Astrocyte of the cerebellum (primary cell): ENCODE measurements around the gene RDH14.

ENCODE experiments used
- DNase-seq: peaks from one replicate; pipeline ENCODE4 v3.0.0-alpha.2; 2011; ENCODE audit warnings: low read depth
- H3K4me3 ChIP-seq: 2 replicates; pipeline ENCODE4 v1.5.1; 2011; ENCODE audit warnings: mild to moderate bottlenecking, low read depth, low read length, moderate library complexity
- in situ Hi-C: cut with HindIII; loops from 2 replicates; pipeline ENCODE4 v1.10.0; 2017; ENCODE audit warnings: low sequenced_read_pairs
- TF ChIP-seq, protein P1 (sequence below): IDR thresholded peaks from 2 replicates; pipeline ENCODE4 v1.5.1; 2012; ENCODE audit warnings: low read length, low read depth, moderate library complexity, mild to moderate bottlenecking; ENCODE audit errors: missing control alignments

Gene RDH14

GRCh38 chr2:18549083-18549482 lies 11.4 kb downstream of the RDH14 start:
- in situ Hi-C loops, result no loop called here
- H3K4me3 ChIP-seq, result no peak overlapping the region
- TF ChIP-seq, protein P1, sequence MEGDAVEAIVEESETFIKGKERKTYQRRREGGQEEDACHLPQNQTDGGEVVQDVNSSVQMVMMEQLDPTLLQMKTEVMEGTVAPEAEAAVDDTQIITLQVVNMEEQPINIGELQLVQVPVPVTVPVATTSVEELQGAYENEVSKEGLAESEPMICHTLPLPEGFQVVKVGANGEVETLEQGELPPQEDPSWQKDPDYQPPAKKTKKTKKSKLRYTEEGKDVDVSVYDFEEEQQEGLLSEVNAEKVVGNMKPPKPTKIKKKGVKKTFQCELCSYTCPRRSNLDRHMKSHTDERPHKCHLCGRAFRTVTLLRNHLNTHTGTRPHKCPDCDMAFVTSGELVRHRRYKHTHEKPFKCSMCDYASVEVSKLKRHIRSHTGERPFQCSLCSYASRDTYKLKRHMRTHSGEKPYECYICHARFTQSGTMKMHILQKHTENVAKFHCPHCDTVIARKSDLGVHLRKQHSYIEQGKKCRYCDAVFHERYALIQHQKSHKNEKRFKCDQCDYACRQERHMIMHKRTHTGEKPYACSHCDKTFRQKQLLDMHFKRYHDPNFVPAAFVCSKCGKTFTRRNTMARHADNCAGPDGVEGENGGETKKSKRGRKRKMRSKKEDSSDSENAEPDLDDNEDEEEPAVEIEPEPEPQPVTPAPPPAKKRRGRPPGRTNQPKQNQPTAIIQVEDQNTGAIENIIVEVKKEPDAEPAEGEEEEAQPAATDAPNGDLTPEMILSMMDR, result no peak
- DNase-seq, result no peak

DNA sequence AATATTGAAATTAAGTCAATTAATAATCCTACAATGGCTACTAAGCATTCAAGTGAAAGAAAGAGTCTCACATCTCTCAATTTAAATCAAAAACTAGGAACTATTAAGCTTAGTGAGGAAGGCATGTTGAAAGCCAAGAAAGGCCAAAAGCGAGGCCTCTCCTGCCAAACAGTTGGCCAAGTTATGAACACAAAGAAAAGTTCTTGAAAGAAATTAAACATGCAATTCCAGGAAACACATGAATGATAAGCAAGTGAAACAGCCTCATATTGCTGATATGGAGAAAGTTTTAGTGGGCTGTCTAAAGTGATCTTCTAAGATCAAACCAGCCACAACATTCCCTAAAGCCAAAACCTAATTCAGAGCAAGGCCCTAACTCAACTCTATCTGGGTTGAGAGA lies 11.8 kb downstream of the RDH14 start:
- DNase-seq, result no peak
- no peak overlapping the region for H3K4me3 ChIP-seq
- in situ Hi-C loops, result no loop called here
- TF ChIP-seq, protein P1, result no peak

GRCh38 chr2:18546567-18546966 lies 13.9 kb downstream of the RDH14 start:
- H3K4me3 ChIP-seq, result no peak overlapping the region
- in situ Hi-C loops, result no loop called here
- TF ChIP-seq, protein P1, result no peak
- no peak for DNase-seq

DNA sequence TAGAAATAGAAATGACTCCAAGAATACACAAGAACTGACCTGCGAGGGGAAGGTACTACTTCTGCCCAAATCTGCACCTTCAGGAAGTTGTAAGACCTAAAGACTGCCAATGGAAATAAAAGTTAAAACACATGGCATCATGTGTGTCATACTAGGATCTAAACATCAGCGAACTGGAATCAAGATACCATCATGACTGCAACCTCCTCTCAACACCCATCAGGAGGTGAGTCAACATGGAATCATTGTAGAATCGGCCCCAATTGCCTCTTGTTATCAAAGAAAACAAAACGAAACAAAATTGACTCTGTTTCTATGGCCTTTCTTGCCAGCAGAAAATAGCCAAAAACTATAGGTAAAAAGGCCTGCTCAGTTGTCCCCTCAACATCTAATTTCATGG lies 15.1 kb downstream of the RDH14 start:
- in situ Hi-C loops, result no loop called here
- TF ChIP-seq, protein P1, result no peak
- H3K4me3 ChIP-seq, result no peak overlapping the region
- DNase-seq, result no peak

GRCh38 chr2:18544171-18544570 lies 16.3 kb downstream of the RDH14 start:
- in situ Hi-C loops, result no loop called here
- DNase-seq, result no peak
- TF ChIP-seq, protein P1, result no peak
- no peak overlapping the region for H3K4me3 ChIP-seq

GRCh38 chr2:18540872-18541271 lies 19.6 kb downstream of the RDH14 start:
- no peak for DNase-seq
- in situ Hi-C loops, result no loop called here
- H3K4me3 ChIP-seq, result no peak overlapping the region
- TF ChIP-seq, protein P1, result no peak

GRCh38 chr2:18536697-18537096 lies 23.8 kb downstream of the RDH14 start:
- no peak overlapping the region for H3K4me3 ChIP-seq
- in situ Hi-C loops, result no loop called here
- TF ChIP-seq, protein P1, result no peak
- no peak for DNase-seq
